Measurements from ENCODE around the gene SH3RF3. TPM values are rescaled to one million over a fixed set of nuclear protein-coding genes. Genes with fewer than 3 reads are reported as not detected.

SH3RF3 gene
- total and polyA plus RNA-seq, 4 donors = 2.9 to 9.7 (median 8.6) TPM

- no peak overlapping the region for H3K9ac ChIP-seq (ENCODE audit: insufficient read depth in 1 of 2, low read length in 2 of 2)
- H3K27ac ChIP-seq (ENCODE audit: low read depth in 1 of 2, low read length in 1 of 2) = no peak overlapping the region
- no peaks in the 10 kb centered on the region for H3K36me3 ChIP-seq (ENCODE audit: control insufficient read depth in 4 of 4, insufficient read depth in 4 of 4, low read length in 4 of 4)
- H3K27me3 ChIP-seq (ENCODE audit: control insufficient read depth in 3 of 3, insufficient read depth in 3 of 3, low read length in 2 of 3) = peaks cover 0 to 2% (median 0%) of the 10 kb centered on the region in 3 donors
- ATAC-seq (ENCODE audit: insufficient read depth, low FRiP score) (no peak), DNase-seq (no peak)
- no peak overlapping the region for H3K4me3 ChIP-seq
- H3K4me1 ChIP-seq (ENCODE audit: control insufficient read depth in 5 of 5, insufficient read depth in 5 of 5, low read length in 5 of 5) = peaks cover 0 to 16% (median 6%) of the 10 kb centered on the region in 5 donors
- peaks cover 0 to 3% (median 0%) of the 10 kb centered on the region in 4 donors for H3K9me3 ChIP-seq (ENCODE audit: control insufficient read depth in 4 of 4, insufficient read depth in 3 of 4, low read length in 3 of 4)
- 95 to 96% methylated on average over 4 of the region's 4 CpGs for WGBS, 2 donors
- TF ChIP-seq CTCF (IDR thresholded peaks at IDR 0.05; ENCODE audit: control extremely low read depth, extremely low read depth) = no peak
Observed at GRCh38 chr2:109232909-109233308, 103.9 kb downstream of the SH3RF3 start.

- H3K27ac ChIP-seq (ENCODE audit: low read depth in 1 of 2, low read length in 1 of 2) = no peak overlapping the region
- 97% methylated on average over 4 of the region's 4 CpGs for WGBS, 2 donors
- no peak overlapping the region for H3K4me3 ChIP-seq
- TF ChIP-seq CTCF (IDR thresholded peaks at IDR 0.05; ENCODE audit: control extremely low read depth, extremely low read depth) = no peak
- H3K9ac ChIP-seq (ENCODE audit: insufficient read depth in 1 of 2, low read length in 2 of 2) = no peak overlapping the region
- DNase-seq (no peak), ATAC-seq (ENCODE audit: insufficient read depth, low FRiP score) (no peak)
- no peaks in the 10 kb centered on the region for H3K36me3 ChIP-seq (ENCODE audit: control insufficient read depth in 4 of 4, insufficient read depth in 4 of 4, low read length in 4 of 4)
- H3K27me3 ChIP-seq (ENCODE audit: control insufficient read depth in 3 of 3, insufficient read depth in 3 of 3, low read length in 2 of 3) = peaks cover 0 to 2% (median 0%) of the 10 kb centered on the region in 3 donors
- peaks cover 0 to 16% (median 9%) of the 10 kb centered on the region in 5 donors for H3K4me1 ChIP-seq (ENCODE audit: control insufficient read depth in 5 of 5, insufficient read depth in 5 of 5, low read length in 5 of 5)
- H3K9me3 ChIP-seq (ENCODE audit: control insufficient read depth in 4 of 4, insufficient read depth in 3 of 4, low read length in 3 of 4) = peaks cover 0 to 3% (median 0%) of the 10 kb centered on the region in 4 donors
Observed at GRCh38 chr2:109233643-109234042, 104.6 kb downstream of the SH3RF3 start.

- H3K4me3 ChIP-seq = no peak overlapping the region
- TF ChIP-seq CTCF (IDR thresholded peaks at IDR 0.05; ENCODE audit: control extremely low read depth, extremely low read depth) = no peak
- no peak for DNase-seq
- peaks cover 0 to 3% (median 0%) of the 10 kb centered on the region in 4 donors for H3K9me3 ChIP-seq (ENCODE audit: control insufficient read depth in 4 of 4, insufficient read depth in 3 of 4, low read length in 3 of 4)
- H3K4me1 ChIP-seq (ENCODE audit: control insufficient read depth in 5 of 5, insufficient read depth in 5 of 5, low read length in 5 of 5) = peaks cover 0 to 16% (median 11%) of the 10 kb centered on the region in 5 donors
- no peak overlapping the region for H3K9ac ChIP-seq (ENCODE audit: insufficient read depth in 1 of 2, low read length in 2 of 2)
- 92 to 93% methylated on average over 4 of the region's 4 CpGs for whole genome bisulfite sequencing, 2 donors
- H3K27me3 ChIP-seq (ENCODE audit: control insufficient read depth in 3 of 3, insufficient read depth in 3 of 3, low read length in 2 of 3) = peaks cover 0 to 2% (median 0%) of the 10 kb centered on the region in 3 donors
- no peaks in the 10 kb centered on the region for H3K36me3 ChIP-seq (ENCODE audit: control insufficient read depth in 4 of 4, insufficient read depth in 4 of 4, low read length in 4 of 4)
- ATAC-seq (ENCODE audit: insufficient read depth, low FRiP score) = no peak
- no peak overlapping the region for H3K27ac ChIP-seq (ENCODE audit: low read depth in 1 of 2, low read length in 1 of 2)
Observed at GRCh38 chr2:109234355-109234754, 105.3 kb downstream of the SH3RF3 start.

GRCh38 chr2:109236147-109236546 is 107.1 kb downstream of the SH3RF3 start:
- TF ChIP-seq CTCF (IDR thresholded peaks at IDR 0.05; ENCODE audit: control extremely low read depth, extremely low read depth) = no peak
- Histone ChIP-seq H3K9ac (ENCODE audit: insufficient read depth in 1 of 2, low read length in 2 of 2) (no peak overlapping the region), H3K4me3 (no peak overlapping the region), H3K36me3 (ENCODE audit: control insufficient read depth in 4 of 4, insufficient read depth in 4 of 4, low read length in 4 of 4) (no peaks in the 10 kb centered on the region), H3K27ac (ENCODE audit: low read depth in 1 of 2, low read length in 1 of 2) (no peak overlapping the region), H3K27me3 (ENCODE audit: control insufficient read depth in 3 of 3, insufficient read depth in 3 of 3, low read length in 2 of 3) (peaks cover 0 to 2% (median 0%) of the 10 kb centered on the region in 3 donors), H3K9me3 (ENCODE audit: control insufficient read depth in 4 of 4, insufficient read depth in 3 of 4, low read length in 3 of 4) (peaks cover 0 to 3% (median 0%) of the 10 kb centered on the region in 4 donors), H3K4me1 (ENCODE audit: control insufficient read depth in 5 of 5, insufficient read depth in 5 of 5, low read length in 5 of 5) (peaks cover 0 to 16% (median 10%) of the 10 kb centered on the region in 5 donors)
- DNase-seq (no peak), ATAC-seq (ENCODE audit: insufficient read depth, low FRiP score) (no peak)
- WGBS, 2 donors = 87 to 88% methylated on average over 4 of the region's 4 CpGs

Data from lung (tissue), 12 donors.